ENCODE results near the gene SLC52A1. TPM values are rescaled to one million over a fixed set of nuclear protein-coding genes. Genes with fewer than 3 reads are reported as not detected.

Gene SLC52A1
- total and polyA plus RNA-seq, 2 of the 13 experiments (the other 11 are each of a cell fraction or from before 2014, with no cell fraction given) = 0.03 to 0.13 TPM

GRCh38 chr17:5027916-5028315, 7.3 kb downstream of the SLC52A1 start:
- CTCF ChIA-PET (ENCODE audit: low intra/inter-chr PET ratio, low total read pairs) = no interaction called here

More at GRCh38 chr17:5027916-5028315, 7.3 kb downstream of the SLC52A1 start:
- Histone ChIP-seq H3K79me2 (ENCODE audit: insufficient read depth, low read length) (no peaks in the 10 kb centered on the region), H3K4me1 (ENCODE audit: insufficient read depth, low read length) (peaks cover 16% of the 10 kb centered on the region), H3K27ac (ENCODE audit: extremely low read length, insufficient read depth, low read length) (no peak overlapping the region), H4K20me1 (ENCODE audit: insufficient read depth, low read length) (no peaks in the 10 kb centered on the region), H3K9me3 (ENCODE audit: low read length) (no peaks in the 10 kb centered on the region), H3K4me3 (replicated peaks in 1 of 3; ENCODE audit: insufficient read depth in 1 of 3, low read depth in 2 of 3, low read length in 3 of 3) (no peak overlapping the region), H2AFZ (ENCODE audit: low read length) (no peak overlapping the region), H3K27me3 (ENCODE audit: control insufficient read depth in 1 of 2, insufficient read depth in 2 of 2, low read length in 2 of 2) (peaks cover 0 to 4% of the 10 kb centered on the region in 2 experiments; a peak in 1 of 5 replicates), H3K4me2 (ENCODE audit: low read depth, low read length) (no peak overlapping the region), H3K36me3 (replicated peaks in 1 of 2; ENCODE audit: control insufficient read depth in 1 of 2, insufficient read depth in 2 of 2, low read length in 2 of 2) (peaks cover 2 to 9% of the 10 kb centered on the region in 2 experiments; a peak in 4 of 5 replicates), H3K9ac (ENCODE audit: insufficient read depth, low read depth, low read length) (no peak overlapping the region)
- BruUV-seq (replicated peaks) = no TSS peak
- DNase-seq (ENCODE audit: low spot score) (no peak), ATAC-seq (no peak), FAIRE-seq (no peak)
- in situ Hi-C loops (cut with HindIII; ENCODE audit: extremely low pct_ligation_motif_present, low pct_unique_long_range_greater_than_20kb) (no loop called here), intact Hi-C loops (cut with micrococcal nuclease; ENCODE audit: unreplicated experiment) (no loop called here)
- 63% methylated on average over 5 of the region's 5 CpGs for WGBS (ENCODE audit: low lambda C conversion rate)
- POLR2A ChIA-PET = interaction anchor here (3.1 kb wide), 1 partner anchor 28 kb away, joined by 8 read pairs; no protein-coding TSS in a partner anchor
- TF ChIP-seq ZNF782 (CRISPR knock-in tag; IDR thresholded peaks at IDR 0.05; ENCODE audit: borderline replicate concordance) (no peak), THAP9 (CRISPR knock-in tag; IDR thresholded peaks at IDR 0.05; ENCODE audit: borderline replicate concordance) (no peak), ZNF724P (CRISPR knock-in tag; IDR thresholded peaks at IDR 0.05; ENCODE audit: borderline replicate concordance) (no peak), ZNF329 (CRISPR knock-in tag; IDR thresholded peaks at IDR 0.05; ENCODE audit: low read depth) (no peak), ERF (CRISPR knock-in tag; IDR thresholded peaks at IDR 0.05) (no peak), CC2D1A (CRISPR knock-in tag; IDR thresholded peaks at IDR 0.05) (no peak), ZFP90 (CRISPR knock-in tag; IDR thresholded peaks at IDR 0.05; ENCODE audit: borderline replicate concordance) (no peak), ZNF343 (CRISPR knock-in tag; IDR thresholded peaks at IDR 0.05) (no peak), ZBTB3 (CRISPR knock-in tag; IDR thresholded peaks at IDR 0.05; ENCODE audit: borderline replicate concordance, low read depth) (no peak), ARNTL (CRISPR knock-in tag; IDR thresholded peaks at IDR 0.05) (no peak), REPIN1 (CRISPR knock-in tag; IDR thresholded peaks at IDR 0.05; ENCODE audit: borderline replicate concordance, low read depth) (no peak), ZZZ3 (CRISPR knock-in tag; IDR thresholded peaks at IDR 0.05; ENCODE audit: borderline replicate concordance) (no peak), JUN (CRISPR knock-in tag; IDR thresholded peaks at IDR 0.05) (no peak), ZUFSP (CRISPR knock-in tag; IDR thresholded peaks at IDR 0.05; ENCODE audit: borderline replicate concordance) (no peak), ARID5B (CRISPR knock-in tag; IDR thresholded peaks at IDR 0.05) (no peak)

All from HepG2 (cell line).